HG03457 (cell line): ENCODE measurements around the gene CXADR.
"Not testable (repeated sequence)": the region's sequence is repeated elsewhere in the genome, so short reads cannot be mapped to it uniquely, and the experiment has no call there.

Source experiments
- ATAC-seq: cut with Tn5 transposase; IDR thresholded peaks from one replicate; pipeline ENCODE4 v1.9.1; 2021; ENCODE audit warnings: moderate number of reproducible peaks; ENCODE audit not compliant: unreplicated experiment

Gene CXADR

GRCh38 chr21:17501107-17502006 lies 11.5 kb upstream of the CXADR start:
- ATAC-seq: no peak

- not testable (repeated sequence) for ATAC-seq
Measured at GRCh38 chr21:17502985-17503384, 9.9 kb upstream of the CXADR start.

- no peak for ATAC-seq
Measured at GRCh38 chr21:17506951-17507350, 5.9 kb upstream of the CXADR start.

- no peak for ATAC-seq
Measured at GRCh38 chr21:17507591-17507990, 5.3 kb upstream of the CXADR start.

- peak; percentile 28 for ATAC-seq
Measured at GRCh38 chr21:17513214-17514123, 626 bp downstream of the CXADR start.

GRCh38 chr21:17514124-17514845 lies 1.4 kb downstream of the CXADR start:
- no peak for ATAC-seq

GRCh38 chr21:17517008-17517407 lies 4.2 kb downstream of the CXADR start:
- not testable (repeated sequence) for ATAC-seq

- ATAC-seq: no peak
Measured at GRCh38 chr21:17519208-17519738, 6.4 kb downstream of the CXADR start.

- no peak for ATAC-seq
Measured at GRCh38 chr21:17519965-17520609, 7.2 kb downstream of the CXADR start.

- ATAC-seq: no peak
Measured at GRCh38 chr21:17523007-17523451, 10.2 kb downstream of the CXADR start.

GRCh38 chr21:17523979-17524494 lies 11.2 kb downstream of the CXADR start:
- ATAC-seq: not testable (repeated sequence)

GRCh38 chr21:17524635-17525034 lies 11.8 kb downstream of the CXADR start:
- no peak for ATAC-seq

GRCh38 chr21:17526776-17527175 lies 13.9 kb downstream of the CXADR start:
- ATAC-seq: no peak

GRCh38 chr21:17527240-17527639 lies 14.4 kb downstream of the CXADR start:
- no peak for ATAC-seq

- ATAC-seq: no peak
Measured at GRCh38 chr21:17527711-17528110, 14.9 kb downstream of the CXADR start.

- ATAC-seq: no peak
Measured at GRCh38 chr21:17529648-17530047, 16.8 kb downstream of the CXADR start.

- no peak for ATAC-seq
Measured at GRCh38 chr21:17532292-17532691, 19.4 kb downstream of the CXADR start.

- no peak for ATAC-seq
Measured at GRCh38 chr21:17536381-17536780, 23.5 kb downstream of the CXADR start.

GRCh38 chr21:17537299-17537698 lies 24.5 kb downstream of the CXADR start:
- no peak for ATAC-seq

- no peak for ATAC-seq
Measured at GRCh38 chr21:17538576-17538975, 25.7 kb downstream of the CXADR start.
